WTC11 (cell line): ENCODE results near the gene QRSL1. TPM values are rescaled to one million over a fixed set of nuclear protein-coding genes. Genes with fewer than 3 reads are reported as not detected.

Experiments used
- ATAC-seq: fragments of 200-7000 bp; cut with Tn5 transposase; 2 replicates; pipeline ENCODE4 v1.10.0; 2021; ENCODE audit warnings: mild to moderate bottlenecking, moderate library complexity
- CTCF ChIA-PET: fragments of 300-600 bp; sonication (Branson Sonifier 250); formaldehyde crosslinking; loops from one replicate; lab custom pipeline; 2021; ENCODE audit warnings: antibody characterized with exemption; lab: Charles Lee
- POLR2A ChIA-PET: fragments of 350-600 bp; sonication (Branson Sonifier 250); formaldehyde crosslinking; loops from one replicate; lab custom pipeline; 2021; ENCODE audit warnings: antibody characterized with exemption; lab: Charles Lee
- DNase-seq: peaks from one replicate; pipeline ENCODE4 v3.0.0; 2021; ENCODE audit warnings: low spot score
- H3K27ac Mint-ChIP-seq: 2 replicates; pipeline ENCODE4 v1.8.0; 2021; ENCODE audit warnings: mixed read lengths
- H3K27me3 Mint-ChIP-seq: 2 replicates; pipeline ENCODE4 v1.8.0; 2021; ENCODE audit warnings: low read depth, mild to moderate bottlenecking, moderate library complexity, mixed read lengths
- H3K36me3 Mint-ChIP-seq: 2 replicates; pipeline ENCODE4 v1.8.0; 2021; ENCODE audit warnings: mixed read lengths
- H3K4me1 Mint-ChIP-seq: 2 replicates; pipeline ENCODE4 v1.8.0; 2022; ENCODE audit warnings: mixed read lengths
- H3K4me3 Mint-ChIP-seq: 2 replicates; pipeline ENCODE4 v1.8.0; 2021; ENCODE audit warnings: mild to moderate bottlenecking, moderate library complexity, mixed read lengths
- H3K9me3 Mint-ChIP-seq: 2 replicates; pipeline ENCODE4 v1.8.0; 2021; ENCODE audit warnings: mixed read lengths
- CREB1 ChIP-seq: sonication (generic); formaldehyde crosslinking; IDR thresholded peaks from 2 replicates; pipeline ENCODE4 v1.8.0; 2023; ENCODE audit warnings: mild to moderate bottlenecking, missing genetic modification reagents
- ETV6 ChIP-seq: sonication (generic); formaldehyde crosslinking; IDR thresholded peaks from 2 replicates; pipeline ENCODE4 v1.8.1; 2022; ENCODE audit warnings: mild to moderate bottlenecking, missing genetic modification reagents
- RORB ChIP-seq: fragments of 250-450 bp; sonication (Bioruptor Pico); IDR thresholded peaks from 2 replicates; pipeline ENCODE4 v1.9.0; 2021; ENCODE audit warnings: mild to moderate bottlenecking
- SP1 ChIP-seq: sonication (generic); formaldehyde crosslinking; conservative IDR thresholded peaks from 2 replicates; pipeline ENCODE4 v1.8.1; 2022; ENCODE audit warnings: missing genetic modification reagents
- ZNF219 ChIP-seq: sonication (generic); formaldehyde crosslinking; IDR thresholded peaks from 2 replicates; pipeline ENCODE4 v1.8.0; 2023; ENCODE audit warnings: missing genetic modification reagents, mild to moderate bottlenecking, borderline replicate concordance
- ZNF263 ChIP-seq: sonication (generic); formaldehyde crosslinking; IDR thresholded peaks from 2 replicates; pipeline ENCODE4 v1.8.1; 2022; ENCODE audit warnings: low read depth, mild to moderate bottlenecking, moderate library complexity, missing genetic modification reagents
- ZNF317 ChIP-seq: sonication (generic); formaldehyde crosslinking; IDR thresholded peaks from 2 replicates; pipeline ENCODE4 v1.8.1; 2023; ENCODE audit warnings: low read depth, mild to moderate bottlenecking, moderate library complexity, missing genetic modification reagents, borderline replicate concordance
- ZNF423 ChIP-seq: fragments of 250-450 bp; sonication (Bioruptor Pico); IDR thresholded peaks from 2 replicates; pipeline ENCODE4 v2.1.2; 2022; ENCODE audit warnings: mild to moderate bottlenecking, moderate library complexity
- total RNA-seq: library from RNA; stranded (reverse); gene quantifications from 3 replicates; pipeline ENCODE4 v1.2.3, GENCODE V29; 2021
- TF ChIP-seq, protein P1 (sequence below): sonication (generic); formaldehyde crosslinking; IDR thresholded peaks from 2 replicates; pipeline ENCODE4 v1.8.1; 2023; ENCODE audit warnings: mild to moderate bottlenecking, missing genetic modification reagents, borderline replicate concordance
- TF ChIP-seq, protein P2 (sequence below): sonication (generic); formaldehyde crosslinking; IDR thresholded peaks from 2 replicates; pipeline ENCODE4 v1.8.0; 2022; ENCODE audit warnings: missing genetic modification reagents
- TF ChIP-seq, protein P3 (sequence below): fragments of 200-600 bp; IDR thresholded peaks from 2 replicates; pipeline ENCODE4 v1.8.0; 2022; ENCODE audit warnings: antibody characterized with exemption
- TF ChIP-seq, protein P4 (sequence below): sonication (generic); formaldehyde crosslinking; conservative IDR thresholded peaks from 2 replicates; pipeline ENCODE4 v1.8.1; 2023; ENCODE audit warnings: mild to moderate bottlenecking, low read depth, missing genetic modification reagents, moderate library complexity
- TF ChIP-seq, protein P5 (sequence below): fragments of 250-450 bp; sonication (Bioruptor Pico); conservative IDR thresholded peaks from 2 replicates; pipeline ENCODE4 v1.9.0; 2021; ENCODE audit warnings: mild to moderate bottlenecking
- TF ChIP-seq, protein P6 (sequence below): sonication (generic); formaldehyde crosslinking; IDR thresholded peaks from 2 replicates; pipeline ENCODE4 v1.8.1; 2023; ENCODE audit warnings: mild to moderate bottlenecking, missing genetic modification reagents
- TF ChIP-seq, protein P7 (sequence below): fragments of 250-450 bp; sonication (Bioruptor Pico); IDR thresholded peaks from 2 replicates; pipeline ENCODE4 v1.9.0; 2021; ENCODE audit warnings: mild to moderate bottlenecking, borderline replicate concordance

Gene QRSL1
- total RNA-seq, 1 experiment from 2014 or later: 17.7 TPM

DNA sequence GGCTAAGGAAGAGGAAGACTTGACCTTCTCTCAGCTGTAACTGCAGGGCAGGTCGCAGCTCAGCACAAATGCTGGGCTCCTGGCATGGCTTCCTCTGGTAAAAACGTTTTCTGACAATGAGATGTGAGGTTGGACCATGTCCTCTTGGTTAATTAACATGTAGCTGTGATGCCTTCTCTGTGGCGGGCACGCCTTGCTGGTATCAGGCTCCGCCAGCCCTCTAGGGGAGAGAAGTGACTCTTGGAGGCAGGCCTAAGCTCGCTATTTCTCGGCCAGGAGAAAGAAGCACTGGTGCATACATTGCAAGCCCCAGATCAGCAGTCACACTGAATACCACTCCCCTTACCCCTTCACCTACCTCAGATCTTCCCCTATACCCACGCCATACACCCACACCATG is 65.0 kb downstream of the QRSL1 start (continued):
- TF ChIP-seq, protein P1, sequence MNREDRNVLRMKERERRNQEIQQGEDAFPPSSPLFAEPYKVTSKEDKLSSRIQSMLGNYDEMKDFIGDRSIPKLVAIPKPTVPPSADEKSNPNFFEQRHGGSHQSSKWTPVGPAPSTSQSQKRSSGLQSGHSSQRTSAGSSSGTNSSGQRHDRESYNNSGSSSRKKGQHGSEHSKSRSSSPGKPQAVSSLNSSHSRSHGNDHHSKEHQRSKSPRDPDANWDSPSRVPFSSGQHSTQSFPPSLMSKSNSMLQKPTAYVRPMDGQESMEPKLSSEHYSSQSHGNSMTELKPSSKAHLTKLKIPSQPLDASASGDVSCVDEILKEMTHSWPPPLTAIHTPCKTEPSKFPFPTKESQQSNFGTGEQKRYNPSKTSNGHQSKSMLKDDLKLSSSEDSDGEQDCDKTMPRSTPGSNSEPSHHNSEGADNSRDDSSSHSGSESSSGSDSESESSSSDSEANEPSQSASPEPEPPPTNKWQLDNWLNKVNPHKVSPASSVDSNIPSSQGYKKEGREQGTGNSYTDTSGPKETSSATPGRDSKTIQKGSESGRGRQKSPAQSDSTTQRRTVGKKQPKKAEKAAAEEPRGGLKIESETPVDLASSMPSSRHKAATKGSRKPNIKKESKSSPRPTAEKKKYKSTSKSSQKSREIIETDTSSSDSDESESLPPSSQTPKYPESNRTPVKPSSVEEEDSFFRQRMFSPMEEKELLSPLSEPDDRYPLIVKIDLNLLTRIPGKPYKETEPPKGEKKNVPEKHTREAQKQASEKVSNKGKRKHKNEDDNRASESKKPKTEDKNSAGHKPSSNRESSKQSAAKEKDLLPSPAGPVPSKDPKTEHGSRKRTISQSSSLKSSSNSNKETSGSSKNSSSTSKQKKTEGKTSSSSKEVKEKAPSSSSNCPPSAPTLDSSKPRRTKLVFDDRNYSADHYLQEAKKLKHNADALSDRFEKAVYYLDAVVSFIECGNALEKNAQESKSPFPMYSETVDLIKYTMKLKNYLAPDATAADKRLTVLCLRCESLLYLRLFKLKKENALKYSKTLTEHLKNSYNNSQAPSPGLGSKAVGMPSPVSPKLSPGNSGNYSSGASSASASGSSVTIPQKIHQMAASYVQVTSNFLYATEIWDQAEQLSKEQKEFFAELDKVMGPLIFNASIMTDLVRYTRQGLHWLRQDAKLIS (CRISPR knock-in tag): no peak
- TF ChIP-seq, protein P2, sequence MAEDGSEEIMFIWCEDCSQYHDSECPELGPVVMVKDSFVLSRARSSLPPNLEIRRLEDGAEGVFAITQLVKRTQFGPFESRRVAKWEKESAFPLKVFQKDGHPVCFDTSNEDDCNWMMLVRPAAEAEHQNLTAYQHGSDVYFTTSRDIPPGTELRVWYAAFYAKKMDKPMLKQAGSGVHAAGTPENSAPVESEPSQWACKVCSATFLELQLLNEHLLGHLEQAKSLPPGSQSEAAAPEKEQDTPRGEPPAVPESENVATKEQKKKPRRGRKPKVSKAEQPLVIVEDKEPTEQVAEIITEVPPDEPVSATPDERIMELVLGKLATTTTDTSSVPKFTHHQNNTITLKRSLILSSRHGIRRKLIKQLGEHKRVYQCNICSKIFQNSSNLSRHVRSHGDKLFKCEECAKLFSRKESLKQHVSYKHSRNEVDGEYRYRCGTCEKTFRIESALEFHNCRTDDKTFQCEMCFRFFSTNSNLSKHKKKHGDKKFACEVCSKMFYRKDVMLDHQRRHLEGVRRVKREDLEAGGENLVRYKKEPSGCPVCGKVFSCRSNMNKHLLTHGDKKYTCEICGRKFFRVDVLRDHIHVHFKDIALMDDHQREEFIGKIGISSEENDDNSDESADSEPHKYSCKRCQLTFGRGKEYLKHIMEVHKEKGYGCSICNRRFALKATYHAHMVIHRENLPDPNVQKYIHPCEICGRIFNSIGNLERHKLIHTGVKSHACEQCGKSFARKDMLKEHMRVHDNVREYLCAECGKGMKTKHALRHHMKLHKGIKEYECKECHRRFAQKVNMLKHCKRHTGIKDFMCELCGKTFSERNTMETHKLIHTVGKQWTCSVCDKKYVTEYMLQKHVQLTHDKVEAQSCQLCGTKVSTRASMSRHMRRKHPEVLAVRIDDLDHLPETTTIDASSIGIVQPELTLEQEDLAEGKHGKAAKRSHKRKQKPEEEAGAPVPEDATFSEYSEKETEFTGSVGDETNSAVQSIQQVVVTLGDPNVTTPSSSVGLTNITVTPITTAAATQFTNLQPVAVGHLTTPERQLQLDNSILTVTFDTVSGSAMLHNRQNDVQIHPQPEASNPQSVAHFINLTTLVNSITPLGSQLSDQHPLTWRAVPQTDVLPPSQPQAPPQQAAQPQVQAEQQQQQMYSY (CRISPR knock-in tag): no peak

DNA sequence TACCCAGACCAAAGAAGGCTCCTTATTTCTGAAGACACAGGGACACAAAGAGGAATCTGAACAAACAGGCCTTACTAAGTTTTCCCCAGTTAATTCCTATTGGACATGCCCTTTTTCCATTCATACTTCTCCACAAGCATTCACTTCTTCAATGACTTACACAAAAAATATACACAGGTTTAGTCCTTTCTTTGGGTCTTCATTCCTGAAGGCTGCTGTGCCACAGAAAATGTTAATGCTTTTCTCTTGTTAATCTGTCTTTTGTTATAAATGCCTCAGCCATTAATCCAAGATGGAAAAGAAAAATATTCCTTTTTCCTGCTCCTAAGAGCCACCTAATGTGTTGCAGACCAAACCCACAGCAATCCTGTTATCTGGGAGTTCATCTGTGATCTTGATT is 71.2 kb downstream of the QRSL1 start:
- no peak overlapping the region for H3K27ac Mint-ChIP-seq
- CTCF ChIA-PET: no interaction called here
- ATAC-seq: no peak
- H3K4me3 Mint-ChIP-seq: no peak overlapping the region
- H3K36me3 Mint-ChIP-seq: peaks cover 19% of the 10 kb centered on the region
- H3K4me1 Mint-ChIP-seq: peaks cover 20% of the 10 kb centered on the region
- DNase-seq: no peak
- peaks cover 16% of the 10 kb centered on the region for H3K9me3 Mint-ChIP-seq
- no peaks in the 10 kb centered on the region for H3K27me3 Mint-ChIP-seq
- POLR2A ChIA-PET: no interaction called here
- TF ChIP-seq, protein P3, sequence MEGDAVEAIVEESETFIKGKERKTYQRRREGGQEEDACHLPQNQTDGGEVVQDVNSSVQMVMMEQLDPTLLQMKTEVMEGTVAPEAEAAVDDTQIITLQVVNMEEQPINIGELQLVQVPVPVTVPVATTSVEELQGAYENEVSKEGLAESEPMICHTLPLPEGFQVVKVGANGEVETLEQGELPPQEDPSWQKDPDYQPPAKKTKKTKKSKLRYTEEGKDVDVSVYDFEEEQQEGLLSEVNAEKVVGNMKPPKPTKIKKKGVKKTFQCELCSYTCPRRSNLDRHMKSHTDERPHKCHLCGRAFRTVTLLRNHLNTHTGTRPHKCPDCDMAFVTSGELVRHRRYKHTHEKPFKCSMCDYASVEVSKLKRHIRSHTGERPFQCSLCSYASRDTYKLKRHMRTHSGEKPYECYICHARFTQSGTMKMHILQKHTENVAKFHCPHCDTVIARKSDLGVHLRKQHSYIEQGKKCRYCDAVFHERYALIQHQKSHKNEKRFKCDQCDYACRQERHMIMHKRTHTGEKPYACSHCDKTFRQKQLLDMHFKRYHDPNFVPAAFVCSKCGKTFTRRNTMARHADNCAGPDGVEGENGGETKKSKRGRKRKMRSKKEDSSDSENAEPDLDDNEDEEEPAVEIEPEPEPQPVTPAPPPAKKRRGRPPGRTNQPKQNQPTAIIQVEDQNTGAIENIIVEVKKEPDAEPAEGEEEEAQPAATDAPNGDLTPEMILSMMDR: no peak
- TF ChIP-seq, protein P4, sequence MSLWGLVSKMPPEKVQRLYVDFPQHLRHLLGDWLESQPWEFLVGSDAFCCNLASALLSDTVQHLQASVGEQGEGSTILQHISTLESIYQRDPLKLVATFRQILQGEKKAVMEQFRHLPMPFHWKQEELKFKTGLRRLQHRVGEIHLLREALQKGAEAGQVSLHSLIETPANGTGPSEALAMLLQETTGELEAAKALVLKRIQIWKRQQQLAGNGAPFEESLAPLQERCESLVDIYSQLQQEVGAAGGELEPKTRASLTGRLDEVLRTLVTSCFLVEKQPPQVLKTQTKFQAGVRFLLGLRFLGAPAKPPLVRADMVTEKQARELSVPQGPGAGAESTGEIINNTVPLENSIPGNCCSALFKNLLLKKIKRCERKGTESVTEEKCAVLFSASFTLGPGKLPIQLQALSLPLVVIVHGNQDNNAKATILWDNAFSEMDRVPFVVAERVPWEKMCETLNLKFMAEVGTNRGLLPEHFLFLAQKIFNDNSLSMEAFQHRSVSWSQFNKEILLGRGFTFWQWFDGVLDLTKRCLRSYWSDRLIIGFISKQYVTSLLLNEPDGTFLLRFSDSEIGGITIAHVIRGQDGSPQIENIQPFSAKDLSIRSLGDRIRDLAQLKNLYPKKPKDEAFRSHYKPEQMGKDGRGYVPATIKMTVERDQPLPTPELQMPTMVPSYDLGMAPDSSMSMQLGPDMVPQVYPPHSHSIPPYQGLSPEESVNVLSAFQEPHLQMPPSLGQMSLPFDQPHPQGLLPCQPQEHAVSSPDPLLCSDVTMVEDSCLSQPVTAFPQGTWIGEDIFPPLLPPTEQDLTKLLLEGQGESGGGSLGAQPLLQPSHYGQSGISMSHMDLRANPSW (CRISPR knock-in tag): no peak
- TF ChIP-seq, protein P5, sequence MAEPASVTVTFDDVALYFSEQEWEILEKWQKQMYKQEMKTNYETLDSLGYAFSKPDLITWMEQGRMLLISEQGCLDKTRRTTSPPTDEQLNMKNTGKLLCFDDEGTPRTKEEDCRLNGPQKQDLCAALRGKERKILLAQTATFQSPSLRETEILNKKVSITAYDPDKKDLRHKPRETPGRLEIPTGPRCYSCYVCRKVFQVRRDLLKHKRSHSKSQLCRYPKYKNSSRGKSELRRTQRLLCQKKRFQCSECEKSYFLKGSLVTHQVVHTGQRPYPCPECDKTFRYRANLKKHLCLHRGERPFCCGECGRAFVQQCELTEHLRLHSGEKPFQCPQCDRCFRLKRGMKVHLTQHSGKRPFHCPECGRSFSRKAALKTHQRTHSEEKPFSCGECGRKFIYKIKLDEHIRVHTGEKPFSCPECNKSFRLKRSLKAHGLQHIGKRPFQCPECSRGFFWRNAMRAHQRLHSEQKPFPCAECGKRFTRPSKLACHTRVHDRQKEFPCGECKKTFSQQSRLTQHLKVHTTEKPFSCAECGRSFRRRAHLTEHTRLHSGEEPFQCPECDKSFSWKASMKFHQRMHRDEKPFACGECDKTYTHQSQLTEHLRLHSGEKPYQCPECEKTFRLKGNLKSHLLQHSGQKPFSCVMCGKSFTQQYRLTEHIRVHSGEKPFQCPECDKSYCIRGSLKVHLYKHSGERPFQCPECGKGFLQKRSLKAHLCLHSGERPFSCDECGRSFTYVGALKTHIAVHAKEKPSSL (CRISPR knock-in tag): no peak
- TF ChIP-seq ZNF317 (no peak), ETV6 (CRISPR knock-in tag) (no peak), ZNF423 (CRISPR knock-in tag) (no peak), RORB (CRISPR knock-in tag) (no peak), ZNF219 (CRISPR knock-in tag) (no peak), CREB1 (CRISPR knock-in tag) (no peak), ZNF263 (no peak), SP1 (CRISPR knock-in tag) (no peak)
- TF ChIP-seq, protein P6, sequence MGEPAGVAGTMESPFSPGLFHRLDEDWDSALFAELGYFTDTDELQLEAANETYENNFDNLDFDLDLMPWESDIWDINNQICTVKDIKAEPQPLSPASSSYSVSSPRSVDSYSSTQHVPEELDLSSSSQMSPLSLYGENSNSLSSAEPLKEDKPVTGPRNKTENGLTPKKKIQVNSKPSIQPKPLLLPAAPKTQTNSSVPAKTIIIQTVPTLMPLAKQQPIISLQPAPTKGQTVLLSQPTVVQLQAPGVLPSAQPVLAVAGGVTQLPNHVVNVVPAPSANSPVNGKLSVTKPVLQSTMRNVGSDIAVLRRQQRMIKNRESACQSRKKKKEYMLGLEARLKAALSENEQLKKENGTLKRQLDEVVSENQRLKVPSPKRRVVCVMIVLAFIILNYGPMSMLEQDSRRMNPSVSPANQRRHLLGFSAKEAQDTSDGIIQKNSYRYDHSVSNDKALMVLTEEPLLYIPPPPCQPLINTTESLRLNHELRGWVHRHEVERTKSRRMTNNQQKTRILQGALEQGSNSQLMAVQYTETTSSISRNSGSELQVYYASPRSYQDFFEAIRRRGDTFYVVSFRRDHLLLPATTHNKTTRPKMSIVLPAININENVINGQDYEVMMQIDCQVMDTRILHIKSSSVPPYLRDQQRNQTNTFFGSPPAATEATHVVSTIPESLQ (CRISPR knock-in tag): no peak
- TF ChIP-seq, protein P7, sequence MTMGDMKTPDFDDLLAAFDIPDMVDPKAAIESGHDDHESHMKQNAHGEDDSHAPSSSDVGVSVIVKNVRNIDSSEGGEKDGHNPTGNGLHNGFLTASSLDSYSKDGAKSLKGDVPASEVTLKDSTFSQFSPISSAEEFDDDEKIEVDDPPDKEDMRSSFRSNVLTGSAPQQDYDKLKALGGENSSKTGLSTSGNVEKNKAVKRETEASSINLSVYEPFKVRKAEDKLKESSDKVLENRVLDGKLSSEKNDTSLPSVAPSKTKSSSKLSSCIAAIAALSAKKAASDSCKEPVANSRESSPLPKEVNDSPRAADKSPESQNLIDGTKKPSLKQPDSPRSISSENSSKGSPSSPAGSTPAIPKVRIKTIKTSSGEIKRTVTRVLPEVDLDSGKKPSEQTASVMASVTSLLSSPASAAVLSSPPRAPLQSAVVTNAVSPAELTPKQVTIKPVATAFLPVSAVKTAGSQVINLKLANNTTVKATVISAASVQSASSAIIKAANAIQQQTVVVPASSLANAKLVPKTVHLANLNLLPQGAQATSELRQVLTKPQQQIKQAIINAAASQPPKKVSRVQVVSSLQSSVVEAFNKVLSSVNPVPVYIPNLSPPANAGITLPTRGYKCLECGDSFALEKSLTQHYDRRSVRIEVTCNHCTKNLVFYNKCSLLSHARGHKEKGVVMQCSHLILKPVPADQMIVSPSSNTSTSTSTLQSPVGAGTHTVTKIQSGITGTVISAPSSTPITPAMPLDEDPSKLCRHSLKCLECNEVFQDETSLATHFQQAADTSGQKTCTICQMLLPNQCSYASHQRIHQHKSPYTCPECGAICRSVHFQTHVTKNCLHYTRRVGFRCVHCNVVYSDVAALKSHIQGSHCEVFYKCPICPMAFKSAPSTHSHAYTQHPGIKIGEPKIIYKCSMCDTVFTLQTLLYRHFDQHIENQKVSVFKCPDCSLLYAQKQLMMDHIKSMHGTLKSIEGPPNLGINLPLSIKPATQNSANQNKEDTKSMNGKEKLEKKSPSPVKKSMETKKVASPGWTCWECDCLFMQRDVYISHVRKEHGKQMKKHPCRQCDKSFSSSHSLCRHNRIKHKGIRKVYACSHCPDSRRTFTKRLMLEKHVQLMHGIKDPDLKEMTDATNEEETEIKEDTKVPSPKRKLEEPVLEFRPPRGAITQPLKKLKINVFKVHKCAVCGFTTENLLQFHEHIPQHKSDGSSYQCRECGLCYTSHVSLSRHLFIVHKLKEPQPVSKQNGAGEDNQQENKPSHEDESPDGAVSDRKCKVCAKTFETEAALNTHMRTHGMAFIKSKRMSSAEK (CRISPR knock-in tag): no peak
